DOHH2 (cell line): ENCODE results near the gene LCN15.

Source experiments
- EZH2phosphoT487 ChIP-seq: fragments of 200-600 bp; sonication (generic); IDR thresholded peaks from 2 replicates; pipeline ENCODE4 v1.6.1; 2017; ENCODE audit warnings: borderline replicate concordance, mild to moderate bottlenecking, antibody characterized with exemption, low read length, moderate library complexity, mixed read lengths
- TF ChIP-seq, protein P1 (sequence below): fragments of 200-600 bp; sonication (generic); IDR thresholded peaks from one replicate; pipeline ENCODE4 v1.5.1; 2014; ENCODE audit warnings: antibody characterized with exemption, mild to moderate bottlenecking, low read depth, low read length; ENCODE audit not compliant: poor library complexity, severe bottlenecking

GRCh38 chr9:136757751-136758140, 6.6 kb downstream of the LCN15 start:
- TF ChIP-seq, protein P1, sequence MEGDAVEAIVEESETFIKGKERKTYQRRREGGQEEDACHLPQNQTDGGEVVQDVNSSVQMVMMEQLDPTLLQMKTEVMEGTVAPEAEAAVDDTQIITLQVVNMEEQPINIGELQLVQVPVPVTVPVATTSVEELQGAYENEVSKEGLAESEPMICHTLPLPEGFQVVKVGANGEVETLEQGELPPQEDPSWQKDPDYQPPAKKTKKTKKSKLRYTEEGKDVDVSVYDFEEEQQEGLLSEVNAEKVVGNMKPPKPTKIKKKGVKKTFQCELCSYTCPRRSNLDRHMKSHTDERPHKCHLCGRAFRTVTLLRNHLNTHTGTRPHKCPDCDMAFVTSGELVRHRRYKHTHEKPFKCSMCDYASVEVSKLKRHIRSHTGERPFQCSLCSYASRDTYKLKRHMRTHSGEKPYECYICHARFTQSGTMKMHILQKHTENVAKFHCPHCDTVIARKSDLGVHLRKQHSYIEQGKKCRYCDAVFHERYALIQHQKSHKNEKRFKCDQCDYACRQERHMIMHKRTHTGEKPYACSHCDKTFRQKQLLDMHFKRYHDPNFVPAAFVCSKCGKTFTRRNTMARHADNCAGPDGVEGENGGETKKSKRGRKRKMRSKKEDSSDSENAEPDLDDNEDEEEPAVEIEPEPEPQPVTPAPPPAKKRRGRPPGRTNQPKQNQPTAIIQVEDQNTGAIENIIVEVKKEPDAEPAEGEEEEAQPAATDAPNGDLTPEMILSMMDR, result no peak
- TF ChIP-seq EZH2phosphoT487, result no peak
